ENCODE data around the gene LIN7C. TPM values are rescaled to one million over a fixed set of nuclear protein-coding genes. Genes with fewer than 3 reads are reported as not detected.

Gene LIN7C
- total and polyA plus RNA-seq, 9 of the 15 experiments (the other 6 are each of a cell fraction or from before 2014, with no cell fraction given), result 10.8 to 52.7 (median 21.5) TPM

DNA sequence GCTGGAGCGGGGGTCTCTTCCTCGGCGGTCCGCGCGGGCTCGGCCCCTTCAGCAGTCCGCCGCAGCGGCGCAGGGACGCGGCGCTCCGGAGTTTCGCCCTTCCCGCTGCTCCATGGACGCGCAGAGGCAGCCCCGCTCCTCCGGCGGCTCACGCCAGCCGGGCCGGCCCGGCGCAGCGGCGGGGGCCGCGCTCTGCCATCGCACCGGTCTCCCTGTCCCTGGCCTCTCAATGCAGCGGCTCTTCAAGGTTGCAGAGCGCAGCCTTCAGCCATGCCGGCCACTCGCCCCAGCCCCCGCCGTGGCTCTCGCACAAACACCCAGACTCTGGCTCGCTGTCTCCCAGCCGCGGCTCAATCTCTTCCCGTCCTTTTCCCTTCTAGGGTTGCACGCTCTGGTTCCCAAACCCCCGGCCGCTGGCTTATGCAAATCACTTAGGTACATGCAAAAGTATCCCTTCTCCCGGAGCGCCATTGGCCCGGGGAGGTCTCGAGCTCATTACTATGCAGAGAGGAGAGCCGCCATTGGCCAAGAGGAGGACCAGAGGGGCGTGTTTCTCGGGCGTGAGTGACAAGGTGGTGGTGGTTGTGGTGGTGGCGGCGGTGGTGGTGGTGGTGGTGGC is 34.1 kb downstream of the LIN7C start, which contains the start of gene LGR4 (continued):
- TF ChIP-seq BMI1 (IDR thresholded peaks at IDR 0.05; ENCODE audit: low read length), result no peak
- TF ChIP-seq ZNF133 (CRISPR knock-in tag; IDR thresholded peaks at IDR 0.05), result no peak
- no peak for TF ChIP-seq ZNF124 (CRISPR knock-in tag; IDR thresholded peaks at IDR 0.05)
- no peak for TF ChIP-seq ZNF639 (CRISPR knock-in tag; conservative IDR thresholded peaks at IDR 0.05 in 1 of 2, IDR thresholded peaks at IDR 0.05 in 1 of 2)
- TF ChIP-seq GATAD2B (IDR thresholded peaks at IDR 0.05; ENCODE audit: borderline replicate concordance), result peak; percentile 89; the same call in 1 of the 2 replicates
- TF ChIP-seq ETS2 (tag; IDR thresholded peaks at IDR 0.05; ENCODE audit: borderline replicate concordance, poor library complexity, severe bottlenecking), result no peak
- TF ChIP-seq, protein P1, sequence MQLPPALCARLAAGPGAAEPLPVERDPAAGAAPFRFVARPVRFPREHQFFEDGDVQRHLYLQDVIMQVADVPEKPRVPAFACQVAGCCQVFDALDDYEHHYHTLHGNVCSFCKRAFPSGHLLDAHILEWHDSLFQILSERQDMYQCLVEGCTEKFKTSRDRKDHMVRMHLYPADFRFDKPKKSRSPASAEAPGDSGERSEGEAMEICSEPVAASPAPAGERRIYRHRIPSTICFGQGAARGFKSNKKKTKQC (CRISPR knock-in tag; IDR thresholded peaks at IDR 0.05), result no peak
- TF ChIP-seq U2AF2 (optimal IDR thresholded peaks at IDR 0.05; ENCODE audit: low read depth, low read length), result no peak
- peak; percentile 63 for TF ChIP-seq TBP (optimal IDR thresholded peaks at IDR 0.05; ENCODE audit: low read depth, low read length)
- 0 out of 2 replicates have a peak, but pooled peaks have one; percentile 22 for TF ChIP-seq AFF4 (CRISPR knock-in tag; IDR thresholded peaks at IDR 0.05)
- TF ChIP-seq, protein P2, sequence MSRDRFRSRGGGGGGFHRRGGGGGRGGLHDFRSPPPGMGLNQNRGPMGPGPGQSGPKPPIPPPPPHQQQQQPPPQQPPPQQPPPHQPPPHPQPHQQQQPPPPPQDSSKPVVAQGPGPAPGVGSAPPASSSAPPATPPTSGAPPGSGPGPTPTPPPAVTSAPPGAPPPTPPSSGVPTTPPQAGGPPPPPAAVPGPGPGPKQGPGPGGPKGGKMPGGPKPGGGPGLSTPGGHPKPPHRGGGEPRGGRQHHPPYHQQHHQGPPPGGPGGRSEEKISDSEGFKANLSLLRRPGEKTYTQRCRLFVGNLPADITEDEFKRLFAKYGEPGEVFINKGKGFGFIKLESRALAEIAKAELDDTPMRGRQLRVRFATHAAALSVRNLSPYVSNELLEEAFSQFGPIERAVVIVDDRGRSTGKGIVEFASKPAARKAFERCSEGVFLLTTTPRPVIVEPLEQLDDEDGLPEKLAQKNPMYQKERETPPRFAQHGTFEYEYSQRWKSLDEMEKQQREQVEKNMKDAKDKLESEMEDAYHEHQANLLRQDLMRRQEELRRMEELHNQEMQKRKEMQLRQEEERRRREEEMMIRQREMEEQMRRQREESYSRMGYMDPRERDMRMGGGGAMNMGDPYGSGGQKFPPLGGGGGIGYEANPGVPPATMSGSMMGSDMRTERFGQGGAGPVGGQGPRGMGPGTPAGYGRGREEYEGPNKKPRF (IDR thresholded peaks at IDR 0.05; ENCODE audit: low read depth, low read length), result no peak
- peak; percentile 52; the same call in 1 of the 2 replicates for TF ChIP-seq SMAD4 (CRISPR knock-in tag; conservative IDR thresholded peaks at IDR 0.05)
- no peak for TF ChIP-seq TSC22D4 (tag; IDR thresholded peaks at IDR 0.05)
- no peak for TF ChIP-seq TCF7 (IDR thresholded peaks at IDR 0.05; ENCODE audit: borderline replicate concordance)
- TF ChIP-seq ILK (tag; IDR thresholded peaks at IDR 0.05; ENCODE audit: borderline replicate concordance, low read depth), result no peak
- TF ChIP-seq FOXJ2 (tag; IDR thresholded peaks at IDR 0.05), result no peak
- no peak for TF ChIP-seq LARP7 (IDR thresholded peaks at IDR 0.05)
- TF ChIP-seq, protein P3, sequence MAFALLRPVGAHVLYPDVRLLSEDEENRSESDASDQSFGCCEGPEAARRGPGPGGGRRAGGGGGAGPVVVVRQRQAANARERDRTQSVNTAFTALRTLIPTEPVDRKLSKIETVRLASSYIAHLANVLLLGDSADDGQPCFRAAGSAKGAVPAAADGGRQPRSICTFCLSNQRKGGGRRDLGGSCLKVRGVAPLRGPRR (CRISPR knock-in tag; IDR thresholded peaks at IDR 0.05), result no peak
